Stimulated activated effector memory CD8-positive, alpha-beta T cell treated with anti-CD3 and anti-CD28 coated beads, Interleukin-12 subunit alpha, Interleukin-12 subunit beta, amount 100 ng/mL, for 72 hours (primary cell): ENCODE data around the gene SHC1.

ENCODE experiments used
- ATAC-seq: fragments of 150-1000 bp; cut with Tn5 transposase; 2 replicates; pipeline ENCODE4 v1.10.0; 2021
- DNase-seq, 2 donors: peaks; one replicate each; pipeline ENCODE4 v3.0.0; 2021 to 2022; ENCODE audit warnings: low spot score in 2 of 2
- H3K27ac Mint-ChIP-seq: one replicate; pipeline ENCODE4 v1.8.0; 2022; ENCODE audit warnings: mild to moderate bottlenecking, mixed read lengths
- H3K36me3 Mint-ChIP-seq: one replicate; pipeline ENCODE4 v1.8.0; 2022; ENCODE audit warnings: mild to moderate bottlenecking, mixed read lengths
- H3K4me1 Mint-ChIP-seq: one replicate; pipeline ENCODE4 v1.8.0; 2022; ENCODE audit warnings: mixed read lengths
- H3K4me3 Mint-ChIP-seq: one replicate; pipeline ENCODE4 v1.8.0; 2022; ENCODE audit warnings: mild to moderate bottlenecking, mixed read lengths
- H3K9me3 Mint-ChIP-seq: one replicate; pipeline ENCODE4 v1.8.0; 2022; ENCODE audit warnings: mixed read lengths

Gene SHC1

DNA sequence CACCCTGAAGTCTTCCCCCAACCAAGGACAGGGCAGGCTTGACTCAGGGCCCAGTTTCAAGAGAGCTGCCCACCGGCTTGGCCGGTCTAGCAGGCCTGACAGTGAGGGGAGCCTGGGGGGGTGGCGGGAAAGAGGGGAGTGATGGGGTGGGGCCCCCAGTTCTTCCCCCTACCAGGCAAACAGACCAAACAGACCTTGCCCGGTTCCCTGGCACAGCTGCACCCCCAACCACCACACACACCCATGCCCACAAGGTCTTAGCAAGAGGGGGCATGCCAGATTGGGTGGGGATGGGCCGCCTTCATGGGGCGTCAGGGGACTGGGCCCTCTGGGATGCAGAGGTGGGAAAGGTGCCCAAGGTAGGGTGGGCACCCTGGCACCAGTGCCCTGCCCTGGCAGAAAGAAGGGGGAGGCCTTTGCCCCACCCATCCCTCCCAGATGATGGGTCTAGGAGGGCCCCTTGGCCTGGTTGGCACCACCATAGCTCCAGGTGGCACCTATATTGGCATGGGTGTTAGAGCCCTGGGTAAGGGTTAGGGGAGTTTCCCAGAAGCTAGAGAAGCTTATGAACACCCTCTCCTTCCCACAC, 41.0 kb upstream of the SHC1 start:
- peaks cover 67% of the 10 kb centered on the region for H3K4me1 Mint-ChIP-seq
- H3K27ac Mint-ChIP-seq = peak overlapping the region; percentile 97
- peak overlapping the region; percentile 74 for H3K4me3 Mint-ChIP-seq
- peaks cover 31% of the 10 kb centered on the region for H3K36me3 Mint-ChIP-seq
- H3K9me3 Mint-ChIP-seq = no peaks in the 10 kb centered on the region
- DNase-seq (no peak), ATAC-seq (no peak)

DNA sequence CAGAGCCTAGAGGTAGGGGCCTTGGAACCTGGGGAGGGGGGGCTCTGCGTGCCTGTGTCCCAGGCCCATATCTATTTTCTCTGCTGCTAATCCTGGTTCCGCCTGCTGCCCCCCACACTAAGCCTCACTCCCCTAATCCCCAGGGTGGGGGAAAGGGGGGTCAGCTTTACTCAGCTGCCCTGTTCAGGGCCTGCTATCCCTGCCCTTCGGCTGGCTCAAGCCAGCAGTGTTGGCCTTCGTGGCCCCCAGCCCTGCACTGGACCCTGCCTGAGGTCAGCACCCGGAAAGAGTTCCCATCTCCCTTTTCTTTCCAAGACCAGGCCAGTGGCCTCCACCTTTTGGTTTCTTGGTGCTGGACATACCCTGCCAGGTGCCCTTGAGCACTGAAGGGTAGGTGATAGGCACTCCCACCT, 40.5 kb upstream of the SHC1 start:
- H3K4me1 Mint-ChIP-seq = peaks cover 67% of the 10 kb centered on the region
- peaks cover 26% of the 10 kb centered on the region for H3K36me3 Mint-ChIP-seq
- no peak for ATAC-seq
- H3K9me3 Mint-ChIP-seq = no peaks in the 10 kb centered on the region
- no peak for DNase-seq
- peak overlapping the region; percentile 74 for H3K4me3 Mint-ChIP-seq
- peak overlapping the region; percentile 97 for H3K27ac Mint-ChIP-seq

DNA sequence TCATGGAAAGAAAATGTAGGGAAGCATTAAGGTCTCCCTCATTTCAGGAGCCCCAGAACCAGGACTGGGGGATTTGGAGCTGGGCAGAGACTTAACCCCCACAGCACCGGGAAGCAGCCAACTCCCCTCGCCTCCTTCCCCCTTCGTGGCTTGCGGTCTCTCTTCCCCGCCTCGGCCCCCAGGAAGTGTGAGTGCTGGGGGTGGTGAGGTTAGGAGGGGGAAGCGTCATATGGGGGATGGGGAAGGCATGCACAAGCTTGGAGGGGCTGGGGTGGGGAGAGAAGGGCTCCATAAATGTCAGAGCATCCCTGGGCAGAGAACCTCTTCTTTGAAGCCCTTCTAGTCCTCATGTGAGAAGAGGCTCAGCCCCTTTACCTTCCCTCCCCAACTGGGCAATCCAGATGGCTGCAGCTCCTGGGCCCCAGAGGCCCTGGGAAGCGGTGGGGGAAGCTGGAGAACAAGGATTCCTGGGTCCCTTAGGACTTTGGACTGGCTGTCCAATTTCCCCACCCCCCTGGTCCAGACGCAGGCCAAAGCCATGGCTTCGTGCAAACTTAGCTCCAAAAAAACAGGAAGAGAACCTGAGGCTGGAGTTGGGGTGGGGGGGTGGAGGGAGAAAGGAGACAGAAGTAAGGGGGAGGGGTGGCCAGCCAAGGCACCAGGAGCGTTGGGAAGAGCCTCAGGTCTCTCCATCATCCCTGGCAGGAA, 39.8 kb upstream of the SHC1 start:
- Mint-ChIP-seq H3K9me3 (no peaks in the 10 kb centered on the region), H3K4me1 (peaks cover 67% of the 10 kb centered on the region), H3K36me3 (peaks cover 20% of the 10 kb centered on the region), H3K27ac (peak overlapping the region; percentile 97), H3K4me3 (peak overlapping the region; percentile 74)
- no peak for ATAC-seq
- no peak for DNase-seq

DNA sequence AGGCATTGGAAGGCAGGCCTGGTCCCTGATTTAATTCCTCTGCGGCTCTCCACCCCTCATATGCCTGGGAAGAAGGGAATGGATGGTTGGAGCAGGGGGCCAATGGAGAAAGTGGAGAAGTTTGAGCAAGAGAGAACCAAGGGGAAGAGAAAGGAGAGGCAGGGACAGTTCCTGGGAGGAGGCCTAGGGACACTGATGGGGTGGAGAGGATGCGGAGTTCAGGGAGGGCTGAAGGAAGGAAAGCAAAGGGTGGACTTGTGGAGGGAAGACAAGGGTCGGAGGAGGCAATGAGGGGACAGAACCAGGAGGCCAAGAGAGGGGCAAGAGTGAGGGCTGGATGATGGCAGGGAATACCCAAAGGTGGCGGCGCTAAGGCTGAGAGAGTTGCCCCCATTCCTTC, 39.2 kb upstream of the SHC1 start:
- no peak for ATAC-seq
- H3K36me3 Mint-ChIP-seq = peaks cover 13% of the 10 kb centered on the region
- peaks cover 70% of the 10 kb centered on the region for H3K4me1 Mint-ChIP-seq
- H3K27ac Mint-ChIP-seq = peak overlapping the region; percentile 97
- H3K9me3 Mint-ChIP-seq = no peaks in the 10 kb centered on the region
- peak overlapping the region; percentile 74 for H3K4me3 Mint-ChIP-seq
- DNase-seq = no peak

DNA sequence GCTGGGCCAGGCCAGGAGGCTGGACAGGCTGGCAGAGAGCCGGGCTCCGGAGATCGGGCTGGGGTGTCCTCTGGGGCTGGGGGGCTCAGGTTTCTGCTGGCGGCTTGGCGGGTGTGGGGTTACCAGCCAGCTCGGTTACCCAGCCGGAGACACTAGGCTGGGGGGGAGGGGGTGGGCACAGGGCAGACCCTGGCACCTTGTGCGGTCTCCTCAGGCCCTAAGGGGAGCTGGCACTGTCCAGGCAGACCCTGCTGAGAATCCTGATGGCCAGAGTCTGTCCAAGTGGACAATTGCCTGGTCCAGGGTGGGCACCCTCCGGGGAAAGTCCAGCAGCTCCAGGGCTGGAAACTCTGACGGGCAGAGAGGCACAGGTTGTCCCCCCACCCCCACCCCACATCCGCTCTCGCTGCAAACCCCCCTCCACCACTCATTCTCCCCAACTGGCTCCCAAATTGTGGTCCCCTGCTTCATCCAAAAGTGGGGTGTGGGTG, 38.7 kb upstream of the SHC1 start:
- Mint-ChIP-seq H3K4me3 (peak overlapping the region; percentile 74), H3K36me3 (peaks cover 11% of the 10 kb centered on the region), H3K4me1 (peaks cover 74% of the 10 kb centered on the region), H3K9me3 (no peaks in the 10 kb centered on the region), H3K27ac (peak overlapping the region; percentile 97)
- ATAC-seq = no peak
- DNase-seq = no peak

DNA sequence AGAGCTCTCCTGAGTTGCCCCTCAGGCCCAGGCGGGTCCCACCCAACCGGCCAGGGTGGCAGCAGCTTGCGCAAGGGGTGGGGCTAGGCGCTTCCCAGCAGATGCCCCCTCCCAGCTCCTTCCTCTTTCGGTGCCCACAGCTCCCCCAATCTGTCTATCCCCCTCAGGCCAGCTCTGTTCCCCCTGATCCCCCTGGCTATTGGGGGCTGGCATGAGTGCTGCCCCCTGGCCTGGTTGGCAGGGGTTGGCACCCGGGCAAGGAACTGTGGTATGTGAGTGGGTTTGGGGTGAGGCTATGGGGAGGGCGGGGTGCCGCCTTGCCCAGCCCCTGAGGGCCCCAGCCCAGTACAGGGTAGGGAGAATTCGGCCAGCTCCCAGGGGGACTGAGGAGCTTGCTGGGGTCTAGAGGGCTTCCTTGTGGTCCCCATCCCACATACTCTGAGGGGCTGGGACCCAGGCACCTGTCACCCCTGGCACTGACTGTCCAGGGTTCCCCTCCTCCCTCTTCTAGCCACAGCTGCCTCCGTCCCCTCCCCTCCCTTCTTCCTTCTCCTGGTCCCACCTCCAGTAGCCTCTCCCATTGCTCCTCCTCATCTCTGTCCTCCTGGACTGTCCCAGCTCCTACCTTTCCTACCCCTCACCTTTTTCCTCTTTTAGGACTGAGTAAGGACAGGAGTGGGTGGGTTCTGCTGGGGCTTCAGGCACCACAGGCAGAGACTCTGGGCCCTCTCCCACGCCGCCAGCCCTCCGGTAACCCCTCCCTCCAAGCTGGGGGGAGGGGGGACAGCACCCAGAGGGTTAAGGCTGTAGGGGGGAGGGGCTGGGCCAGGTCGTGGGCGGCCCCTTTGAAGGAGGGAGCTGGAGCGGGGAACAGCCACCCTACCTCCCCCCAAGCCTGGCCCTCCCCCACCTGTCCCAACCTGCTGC, 37.7 kb upstream of the SHC1 start:
- peak overlapping the region; percentile 97 for H3K27ac Mint-ChIP-seq
- no peaks in the 10 kb centered on the region for H3K9me3 Mint-ChIP-seq
- DNase-seq (no peak), ATAC-seq (no peak)
- H3K4me3 Mint-ChIP-seq = peak overlapping the region; percentile 74
- peaks cover 76% of the 10 kb centered on the region for H3K4me1 Mint-ChIP-seq
- peaks cover 11% of the 10 kb centered on the region for H3K36me3 Mint-ChIP-seq

DNA sequence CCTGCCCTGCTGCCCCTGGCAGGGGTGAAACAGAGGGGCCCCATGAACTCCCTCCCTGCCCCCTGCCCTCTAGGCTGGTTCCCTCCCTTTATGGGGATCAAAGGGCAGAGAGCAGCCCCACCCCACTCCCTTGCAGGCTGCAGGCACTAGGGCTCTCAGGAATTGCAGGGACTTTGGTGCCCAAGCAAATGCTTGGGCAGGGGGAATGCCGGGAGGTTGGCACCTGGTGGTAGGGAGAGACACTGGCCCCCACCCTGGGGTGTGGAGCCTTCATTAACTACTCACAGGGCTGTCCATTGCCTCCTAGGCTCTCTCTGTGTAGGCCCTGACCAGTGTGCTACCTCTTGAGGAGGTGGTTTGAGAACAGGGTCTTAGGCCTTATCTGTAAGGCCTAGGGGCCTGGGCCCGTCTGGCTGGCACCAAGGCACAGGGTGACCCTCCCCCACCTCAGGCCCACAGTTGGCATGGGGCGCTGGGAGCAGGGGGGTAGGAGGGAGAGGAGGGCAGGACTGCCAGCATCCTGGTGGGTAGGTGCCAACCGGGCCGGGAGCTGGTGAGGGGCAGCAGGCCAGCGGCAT, 36.8 kb upstream of the SHC1 start:
- H3K4me1 Mint-ChIP-seq = peaks cover 70% of the 10 kb centered on the region
- peaks cover 7% of the 10 kb centered on the region for H3K36me3 Mint-ChIP-seq
- H3K4me3 Mint-ChIP-seq = peak overlapping the region; percentile 93
- DNase-seq = no peak
- ATAC-seq = no peak
- H3K27ac Mint-ChIP-seq = peak overlapping the region; percentile 91
- no peaks in the 10 kb centered on the region for H3K9me3 Mint-ChIP-seq

DNA sequence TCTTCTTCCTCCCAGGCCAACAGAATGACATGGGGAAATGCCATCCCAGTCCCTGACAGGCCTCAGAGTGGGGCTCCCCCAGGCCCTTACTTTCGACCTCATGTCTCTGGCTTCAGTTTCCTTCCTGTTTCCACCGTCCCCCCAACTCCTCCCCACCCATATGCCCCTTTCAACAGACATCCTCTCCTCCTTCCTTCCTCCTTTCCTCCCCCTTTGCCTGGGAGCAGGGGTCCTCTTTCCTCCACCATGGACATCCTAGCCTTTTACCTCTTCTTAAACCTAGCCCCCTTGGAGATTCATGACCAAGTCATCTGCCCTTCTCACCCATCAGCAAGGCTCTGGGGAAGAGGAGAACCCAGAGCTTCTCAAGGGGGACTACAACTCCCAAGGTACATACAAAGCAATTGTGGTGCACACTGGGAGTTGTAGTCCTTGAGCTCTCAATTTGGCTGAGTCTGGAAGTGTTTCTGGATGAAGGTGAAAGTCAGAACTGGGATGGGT, 36.1 kb upstream of the SHC1 start:
- Mint-ChIP-seq H3K4me1 (peaks cover 70% of the 10 kb centered on the region), H3K27ac (peak overlapping the region; percentile 91), H3K36me3 (peaks cover 7% of the 10 kb centered on the region), H3K4me3 (peak overlapping the region; percentile 93), H3K9me3 (no peaks in the 10 kb centered on the region)
- no peak for DNase-seq
- ATAC-seq = peak; percentile 24

DNA sequence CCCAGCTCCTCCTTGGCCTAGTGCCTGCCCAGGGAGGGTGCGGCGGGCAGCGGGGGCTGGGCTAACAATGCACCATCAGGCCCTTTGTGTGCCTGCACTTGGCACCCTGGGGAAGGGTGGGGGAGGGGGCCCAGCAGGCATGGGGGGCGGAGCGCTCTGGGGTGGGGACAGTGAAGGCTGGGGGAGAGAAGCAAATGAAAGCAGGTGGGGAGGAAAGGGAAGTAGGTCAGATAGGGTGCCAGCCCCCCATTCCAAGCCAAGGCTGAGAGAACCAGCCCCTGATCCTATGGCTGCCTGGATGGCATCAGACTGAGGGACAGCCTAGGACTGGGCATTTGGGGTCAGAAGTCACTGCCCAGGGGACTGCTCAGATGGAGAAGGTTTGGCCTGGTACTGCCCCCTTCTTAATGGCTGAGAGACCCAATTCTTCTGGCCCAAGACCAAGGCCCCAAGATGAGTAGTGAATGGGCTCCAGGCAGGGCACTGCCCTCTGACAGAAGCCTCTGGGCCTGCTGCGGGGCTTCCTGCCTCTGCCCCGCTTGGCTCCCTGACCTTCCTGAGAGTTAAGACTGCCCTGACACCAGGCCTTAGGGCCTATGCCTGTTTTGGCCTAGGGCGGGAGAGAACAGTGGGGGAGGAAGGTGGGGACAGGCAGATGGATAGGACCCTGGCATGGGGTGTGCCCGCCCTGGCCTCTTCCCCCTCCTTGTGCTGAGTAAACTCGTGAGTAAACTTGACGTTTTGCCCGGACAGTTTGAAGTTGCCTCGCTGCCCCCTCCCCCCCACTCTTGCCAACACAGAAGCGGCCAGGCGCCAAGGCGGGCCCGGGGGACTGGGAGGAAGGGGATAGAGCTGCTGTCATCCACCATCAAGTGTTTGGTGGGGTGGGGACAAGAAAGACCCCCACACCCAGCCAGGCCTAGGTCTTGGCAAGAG, 34.8 kb upstream of the SHC1 start:
- ATAC-seq (no peak), DNase-seq (no peak)
- H3K4me3 Mint-ChIP-seq = peak overlapping the region; percentile 93
- H3K9me3 Mint-ChIP-seq = no peaks in the 10 kb centered on the region
- H3K27ac Mint-ChIP-seq = peak overlapping the region; percentile 91
- peaks cover 61% of the 10 kb centered on the region for H3K4me1 Mint-ChIP-seq
- H3K36me3 Mint-ChIP-seq = peaks cover 8% of the 10 kb centered on the region

DNA sequence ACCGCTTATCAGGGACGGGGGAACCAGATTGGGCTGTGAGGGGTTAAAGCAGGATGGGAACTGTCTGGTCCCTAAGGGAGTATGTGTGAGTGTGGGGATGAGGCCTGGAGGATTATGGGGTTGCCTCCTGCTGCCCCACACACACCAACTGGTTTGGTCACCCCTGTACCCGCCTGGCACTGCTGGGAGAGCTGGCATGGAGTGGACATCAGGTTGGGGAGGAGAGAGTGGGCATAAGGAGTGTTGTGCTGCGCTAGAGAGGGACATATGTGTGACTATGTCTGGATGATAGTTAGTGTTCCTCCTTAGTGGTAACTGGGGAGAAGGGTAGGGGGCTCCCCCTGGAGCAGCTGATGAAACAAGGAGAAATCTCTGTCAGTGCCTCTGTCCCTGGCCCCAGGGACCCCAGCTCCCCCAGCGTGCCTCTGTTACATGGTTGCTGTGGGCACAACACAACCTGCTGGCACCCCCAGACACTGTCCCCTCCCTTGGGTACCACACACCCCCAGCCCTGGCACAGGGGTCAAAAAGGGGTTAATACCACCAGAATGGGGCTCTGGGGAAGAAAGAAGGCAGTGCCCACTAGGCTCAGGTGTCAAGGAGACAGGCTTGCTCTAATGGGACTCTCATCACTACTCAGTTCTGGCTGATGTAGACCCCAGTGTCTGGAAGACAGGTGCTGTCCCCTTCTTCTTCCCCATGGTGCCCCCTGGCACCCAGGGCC, 34.0 kb upstream of the SHC1 start:
- H3K9me3 Mint-ChIP-seq = no peaks in the 10 kb centered on the region
- DNase-seq (no peak), ATAC-seq (no peak)
- peak overlapping the region; percentile 91 for H3K27ac Mint-ChIP-seq
- H3K36me3 Mint-ChIP-seq = peaks cover 17% of the 10 kb centered on the region
- peaks cover 61% of the 10 kb centered on the region for H3K4me1 Mint-ChIP-seq
- peak overlapping the region; percentile 93 for H3K4me3 Mint-ChIP-seq

DNA sequence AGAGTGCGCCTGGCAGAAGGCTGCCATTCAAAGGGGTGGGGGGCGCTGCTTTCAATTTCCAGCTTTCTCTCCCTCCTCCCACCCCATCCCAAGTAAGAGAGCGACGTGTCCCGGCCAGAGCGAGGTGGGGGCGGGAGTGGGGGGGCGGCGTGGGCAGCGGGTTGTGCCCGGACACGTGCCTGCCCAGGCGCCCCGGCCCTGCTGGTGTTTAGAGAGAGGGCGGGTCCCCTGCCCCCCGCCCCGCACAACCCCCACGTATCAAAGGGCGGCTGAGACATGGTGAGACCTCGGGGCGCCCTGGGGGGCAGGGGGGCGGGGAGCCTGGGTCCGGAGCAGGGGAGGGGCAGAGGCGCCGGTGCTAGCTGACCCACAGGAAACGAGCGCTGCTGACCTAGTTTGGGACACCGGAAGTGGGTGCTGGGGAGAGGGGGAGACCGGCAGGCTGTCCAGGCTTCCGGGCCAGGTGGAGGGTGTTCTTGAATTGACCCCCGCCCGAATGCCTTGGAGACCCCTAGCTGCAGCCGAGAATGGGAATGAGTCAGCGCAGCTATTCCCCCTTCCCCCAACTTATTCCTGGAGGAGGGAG, 33.3 kb upstream of the SHC1 start:
- Mint-ChIP-seq H3K9me3 (no peaks in the 10 kb centered on the region), H3K27ac (peak overlapping the region; percentile 91), H3K36me3 (peaks cover 21% of the 10 kb centered on the region), H3K4me3 (peak overlapping the region; percentile 93), H3K4me1 (peaks cover 59% of the 10 kb centered on the region)
- no peak for DNase-seq
- ATAC-seq = no peak

DNA sequence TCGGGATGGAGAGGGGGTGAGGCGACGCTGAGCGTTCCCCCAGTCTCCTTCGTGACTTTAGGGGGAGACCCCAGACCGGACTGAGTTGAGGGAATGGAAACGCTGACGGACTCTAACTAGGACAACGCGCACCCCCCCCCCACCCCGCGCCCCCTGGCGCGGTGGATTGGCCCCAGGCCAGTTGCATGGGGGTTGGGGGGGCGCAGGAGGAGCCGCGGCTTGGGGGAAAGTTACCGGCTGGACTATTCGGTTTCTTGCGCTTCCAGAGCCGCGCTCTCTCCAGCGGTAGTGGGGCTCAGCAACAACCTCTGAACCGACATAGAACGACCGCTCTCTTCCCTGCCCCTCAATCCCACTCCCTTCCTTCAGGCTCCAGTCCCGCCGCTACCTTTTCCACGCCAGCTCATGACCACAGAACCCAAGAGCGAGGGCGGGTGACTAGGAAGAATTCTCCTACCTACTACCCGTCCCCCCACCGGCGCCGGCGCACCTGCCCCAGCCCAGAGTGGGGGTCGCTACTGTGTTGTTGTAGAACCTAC, 32.7 kb upstream of the SHC1 start:
- H3K27ac Mint-ChIP-seq = peak overlapping the region; percentile 91
- DNase-seq = no peak
- H3K4me3 Mint-ChIP-seq = peak overlapping the region; percentile 93
- H3K4me1 Mint-ChIP-seq = peaks cover 58% of the 10 kb centered on the region
- no peak for ATAC-seq
- no peaks in the 10 kb centered on the region for H3K9me3 Mint-ChIP-seq
- peaks cover 22% of the 10 kb centered on the region for H3K36me3 Mint-ChIP-seq
